Memory B cell (primary cell): ENCODE measurements around the gene GTF2H2.
"Not testable (repeated sequence)": the region's sequence is repeated elsewhere in the genome, so short reads cannot be mapped to it uniquely, and the experiment has no call there.

ENCODE experiments used
- ATAC-seq: fragments of 150-1000 bp; cut with Tn5 transposase; 2 replicates; pipeline ENCODE4 v1.10.0; 2021; ENCODE audit warnings: low read depth, mild to moderate bottlenecking, moderate library complexity
- DNase-seq, 2 donors: peaks; one replicate each; pipeline ENCODE4 v3.0.0; 2022; ENCODE audit warnings: low spot score in 2 of 2
- H3K27ac Mint-ChIP-seq: one replicate; pipeline ENCODE4 v1.8.0; 2022; ENCODE audit warnings: mild to moderate bottlenecking, moderate library complexity, mixed read lengths
- H3K27me3 Mint-ChIP-seq: one replicate; pipeline ENCODE4 v1.8.0; 2022; ENCODE audit warnings: mixed read lengths
- H3K36me3 Mint-ChIP-seq: one replicate; pipeline ENCODE4 v1.8.0; 2022; ENCODE audit warnings: mild to moderate bottlenecking, mixed read lengths
- H3K4me1 Mint-ChIP-seq: one replicate; pipeline ENCODE4 v1.8.0; 2022; ENCODE audit warnings: mixed read lengths
- H3K4me3 Mint-ChIP-seq: one replicate; pipeline ENCODE4 v1.8.0; 2022; ENCODE audit warnings: mild to moderate bottlenecking, moderate library complexity, mixed read lengths
- H3K9me3 Mint-ChIP-seq: one replicate; pipeline ENCODE4 v1.8.0; 2022; ENCODE audit warnings: mixed read lengths

GTF2H2 gene

DNA sequence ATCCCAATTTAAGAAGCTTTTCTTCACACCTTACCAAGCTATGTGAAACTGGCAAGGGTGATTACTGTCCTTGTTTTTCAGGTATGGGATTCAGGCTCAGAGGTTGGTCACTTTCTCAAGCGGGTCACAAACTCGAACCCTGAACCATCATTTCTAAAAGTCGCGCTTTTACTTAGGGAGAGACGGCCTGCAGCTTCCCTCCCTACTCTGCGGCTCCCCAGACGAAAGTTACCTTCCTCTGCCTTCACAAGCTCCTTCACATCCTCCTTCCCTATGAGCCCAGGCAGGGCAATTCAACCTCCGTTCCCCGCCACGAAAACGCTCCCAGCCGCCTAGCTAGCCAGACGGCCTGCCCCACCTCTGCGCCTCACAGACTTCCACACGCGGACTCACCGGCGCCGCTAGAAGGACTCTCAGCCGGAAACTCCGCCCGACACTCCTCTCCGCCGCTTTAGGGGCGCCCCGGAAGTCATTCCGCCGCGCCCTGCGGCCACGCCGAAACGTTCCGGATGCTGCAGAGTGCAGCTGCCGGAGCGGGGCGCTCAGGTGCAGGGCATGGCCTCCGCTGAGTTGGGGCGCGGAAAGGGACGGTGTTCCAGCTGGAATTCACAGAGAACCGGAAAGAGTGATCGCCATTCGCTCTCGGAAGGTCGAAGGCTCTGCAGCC, at the start of gene GTF2H2:
Gene GTF2H2 (minus strand): TSS at position 415 of the 667 bp plus-strand sequence. CDS start 4,913 bp downstream, outside the sequence.
- DNase-seq, H3K27ac Mint-ChIP-seq, H3K9me3 Mint-ChIP-seq, H3K27me3 Mint-ChIP-seq, H3K4me1 Mint-ChIP-seq, H3K36me3 Mint-ChIP-seq, H3K4me3 Mint-ChIP-seq: not testable (repeated sequence)
- ATAC-seq = peak; percentile 97

DNA sequence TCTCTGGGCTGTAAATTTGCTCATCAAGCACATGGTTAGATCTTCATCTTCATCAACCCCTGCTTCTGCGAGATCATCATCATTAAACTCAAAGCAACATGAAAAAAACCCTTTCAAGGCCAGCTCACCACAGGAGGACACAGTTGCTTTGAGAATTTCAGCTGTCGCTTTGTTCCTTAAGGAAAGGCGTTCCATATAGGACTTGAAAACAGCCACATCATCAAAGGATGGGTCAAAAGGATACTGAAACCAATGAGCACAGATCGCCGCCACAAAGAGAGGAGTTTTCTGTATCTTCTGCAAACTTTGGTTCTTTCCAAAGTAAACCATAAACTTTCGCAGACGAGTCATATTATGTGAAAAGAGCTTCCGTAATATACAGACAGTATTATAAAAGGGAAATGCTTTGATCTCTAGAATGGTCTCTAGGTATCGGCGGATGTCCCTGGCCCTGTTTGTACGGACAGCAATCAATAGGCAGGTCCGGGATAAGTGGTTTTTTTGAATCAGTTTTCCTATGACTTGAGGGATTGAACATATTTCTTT, 42.3 kb upstream of the GTF2H2 start:
- H3K4me3 Mint-ChIP-seq, H3K27ac Mint-ChIP-seq, H3K9me3 Mint-ChIP-seq, H3K4me1 Mint-ChIP-seq, ATAC-seq, H3K36me3 Mint-ChIP-seq, H3K27me3 Mint-ChIP-seq, DNase-seq: not testable (repeated sequence)

DNA sequence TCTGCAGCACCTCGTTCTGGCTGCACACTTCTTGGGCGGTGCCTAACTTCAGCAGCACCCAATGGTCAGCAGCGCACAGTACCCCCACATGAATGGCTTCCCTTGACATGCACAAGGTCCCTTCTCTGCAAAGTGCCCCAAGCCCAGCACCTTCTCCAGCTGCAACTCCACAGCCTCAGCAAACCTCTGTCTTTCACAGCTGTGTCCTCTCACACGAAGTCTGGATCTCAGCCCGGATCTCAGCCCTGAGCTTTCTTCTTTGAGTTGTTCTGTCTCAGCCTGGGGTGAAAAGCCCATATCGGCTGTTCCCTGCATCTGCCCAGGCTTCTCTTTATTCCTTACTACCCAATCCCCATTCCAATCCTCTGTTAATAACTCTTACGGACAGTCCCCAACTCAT, 32.5 kb upstream of the GTF2H2 start:
- not testable (repeated sequence) for DNase-seq, H3K36me3 Mint-ChIP-seq, ATAC-seq, H3K9me3 Mint-ChIP-seq, H3K27ac Mint-ChIP-seq, H3K4me1 Mint-ChIP-seq, H3K27me3 Mint-ChIP-seq, H3K4me3 Mint-ChIP-seq

GRCh38 chr5:71097930-71098203, 30.4 kb upstream of the GTF2H2 start:
- H3K4me3 Mint-ChIP-seq, ATAC-seq, H3K9me3 Mint-ChIP-seq, H3K27ac Mint-ChIP-seq, H3K36me3 Mint-ChIP-seq, H3K27me3 Mint-ChIP-seq, DNase-seq, H3K4me1 Mint-ChIP-seq: not testable (repeated sequence)

GRCh38 chr5:71097173-71097929, 29.9 kb upstream of the GTF2H2 start:
- H3K27ac Mint-ChIP-seq, H3K36me3 Mint-ChIP-seq, H3K9me3 Mint-ChIP-seq, ATAC-seq, DNase-seq, H3K27me3 Mint-ChIP-seq, H3K4me1 Mint-ChIP-seq, H3K4me3 Mint-ChIP-seq: not testable (repeated sequence)

DNA sequence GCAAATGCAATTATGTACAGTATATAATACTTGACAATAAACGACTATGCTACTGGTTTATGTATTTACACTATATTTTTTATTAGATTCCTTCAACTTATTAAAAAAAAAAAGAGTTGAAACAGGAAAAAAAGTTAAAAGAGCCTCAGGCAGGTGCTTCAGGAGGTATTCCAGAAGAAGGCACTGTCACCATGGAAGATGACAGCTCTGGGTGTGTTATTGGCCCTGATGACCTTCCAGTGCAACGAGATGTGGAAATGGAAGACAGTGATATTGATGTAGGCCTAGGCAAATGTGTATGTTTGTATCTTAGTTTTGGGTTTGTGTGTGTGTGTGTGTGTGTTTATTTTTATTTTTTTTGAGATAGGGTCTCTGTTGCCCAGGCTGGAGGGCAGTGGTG, 22.3 kb upstream of the GTF2H2 start:
- H3K4me1 Mint-ChIP-seq, ATAC-seq, H3K27ac Mint-ChIP-seq, H3K27me3 Mint-ChIP-seq, DNase-seq, H3K4me3 Mint-ChIP-seq, H3K9me3 Mint-ChIP-seq, H3K36me3 Mint-ChIP-seq: not testable (repeated sequence)

- H3K27ac Mint-ChIP-seq, H3K9me3 Mint-ChIP-seq, H3K36me3 Mint-ChIP-seq, H3K4me3 Mint-ChIP-seq, DNase-seq, H3K27me3 Mint-ChIP-seq, ATAC-seq, H3K4me1 Mint-ChIP-seq: not testable (repeated sequence)
Observed at GRCh38 chr5:71088754-71089153, 21.3 kb upstream of the GTF2H2 start.

GRCh38 chr5:71086145-71086544, 18.7 kb upstream of the GTF2H2 start:
- H3K9me3 Mint-ChIP-seq, ATAC-seq, DNase-seq, H3K27me3 Mint-ChIP-seq, H3K36me3 Mint-ChIP-seq, H3K4me1 Mint-ChIP-seq, H3K27ac Mint-ChIP-seq, H3K4me3 Mint-ChIP-seq: not testable (repeated sequence)

DNA sequence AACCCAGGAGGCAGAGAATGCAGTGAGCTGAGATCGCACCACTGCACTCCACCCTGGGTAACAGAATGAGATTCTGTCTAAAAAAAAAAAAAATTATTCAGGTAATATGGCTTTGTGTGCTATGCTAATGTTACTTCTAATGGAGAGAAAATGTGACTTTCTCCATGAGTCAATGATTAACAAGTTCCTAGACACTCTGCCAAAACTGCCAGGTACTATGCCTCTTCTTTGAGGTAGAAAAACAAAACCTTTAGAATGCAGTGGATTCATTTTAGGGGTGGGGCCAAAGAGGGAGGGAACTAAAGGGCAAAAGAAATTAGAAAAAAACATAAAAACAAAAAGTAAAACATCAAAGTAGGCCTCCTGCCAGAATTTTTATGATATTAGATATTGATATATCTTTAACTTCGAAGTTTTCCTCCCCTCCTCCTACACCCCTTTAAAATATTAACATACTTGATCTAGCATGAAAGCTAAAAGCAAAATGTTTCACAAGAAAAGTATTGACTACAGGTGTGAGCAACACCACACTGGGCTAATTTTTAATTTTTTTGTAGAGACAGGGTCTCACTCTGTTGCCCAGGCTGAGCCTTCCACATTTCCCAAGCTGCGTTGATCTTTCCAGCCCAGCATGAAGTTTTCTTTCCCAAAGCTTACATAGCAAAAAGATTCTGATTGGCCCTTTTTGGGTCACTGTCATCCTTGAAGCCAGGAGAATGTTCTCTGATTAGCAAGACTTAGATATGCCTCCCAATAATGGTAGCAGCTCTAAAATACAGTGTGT, 17.0 kb upstream of the GTF2H2 start:
- H3K27ac Mint-ChIP-seq, H3K9me3 Mint-ChIP-seq: not testable (repeated sequence)

GRCh38 chr5:71082898-71083297, 15.4 kb upstream of the GTF2H2 start:
- not testable (repeated sequence) for H3K4me1 Mint-ChIP-seq, H3K27ac Mint-ChIP-seq, ATAC-seq, DNase-seq, H3K27me3 Mint-ChIP-seq, H3K36me3 Mint-ChIP-seq, H3K4me3 Mint-ChIP-seq, H3K9me3 Mint-ChIP-seq

More for the DNA sequence above, 17.0 kb upstream of the GTF2H2 start:
- not testable (repeated sequence) for H3K27me3 Mint-ChIP-seq, ATAC-seq, H3K4me1 Mint-ChIP-seq, H3K36me3 Mint-ChIP-seq, H3K4me3 Mint-ChIP-seq, DNase-seq

GRCh38 chr5:71082340-71082739, 14.9 kb upstream of the GTF2H2 start:
- not testable (repeated sequence) for H3K36me3 Mint-ChIP-seq, H3K4me3 Mint-ChIP-seq, H3K4me1 Mint-ChIP-seq, ATAC-seq, DNase-seq, H3K27me3 Mint-ChIP-seq, H3K9me3 Mint-ChIP-seq, H3K27ac Mint-ChIP-seq

DNA sequence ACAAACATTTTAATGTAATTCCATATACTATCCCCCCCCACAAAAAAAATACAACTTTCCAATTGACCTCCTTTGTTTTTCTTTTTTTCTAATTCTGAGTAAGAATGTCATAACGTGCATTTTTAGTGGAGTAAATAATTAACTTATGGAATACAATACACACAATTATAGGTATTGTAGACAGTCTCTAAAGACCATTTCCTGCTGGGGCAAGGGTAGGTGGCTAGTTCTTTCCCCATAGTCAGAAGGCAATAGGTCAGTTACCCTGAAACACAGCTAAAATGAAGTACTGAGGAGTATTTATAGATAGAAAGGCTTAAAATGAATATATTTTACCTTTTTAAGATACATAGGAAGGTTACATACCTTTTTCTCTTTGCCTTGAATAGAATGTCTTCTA, 6.2 kb downstream of the GTF2H2 start:
- H3K27ac Mint-ChIP-seq, DNase-seq, ATAC-seq, H3K9me3 Mint-ChIP-seq, H3K4me3 Mint-ChIP-seq, H3K4me1 Mint-ChIP-seq, H3K27me3 Mint-ChIP-seq, H3K36me3 Mint-ChIP-seq: not testable (repeated sequence)

- not testable (repeated sequence) for H3K36me3 Mint-ChIP-seq, H3K27ac Mint-ChIP-seq, ATAC-seq, H3K4me3 Mint-ChIP-seq, H3K9me3 Mint-ChIP-seq, H3K27me3 Mint-ChIP-seq, H3K4me1 Mint-ChIP-seq, DNase-seq
Observed at GRCh38 chr5:71059426-71059825, 8.1 kb downstream of the GTF2H2 start.

DNA sequence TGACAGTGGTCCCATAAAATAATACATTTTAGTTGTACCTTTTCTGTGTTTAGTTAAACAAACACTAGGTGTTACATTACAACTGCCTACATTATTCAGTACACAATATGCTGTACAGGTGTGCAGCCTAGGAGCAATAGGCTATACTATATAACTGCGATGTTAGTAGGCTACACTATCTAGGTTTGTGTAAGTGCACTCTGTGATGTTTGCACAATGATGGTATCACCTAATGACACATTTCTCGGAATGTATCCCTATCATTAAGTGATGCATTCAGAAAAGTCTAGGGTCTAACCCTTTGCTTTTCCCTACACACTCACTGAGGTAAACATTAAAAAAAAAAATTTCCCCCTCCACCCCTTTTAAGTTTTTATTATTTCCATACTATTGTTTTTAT, 22.7 kb downstream of the GTF2H2 start:
- not testable (repeated sequence) for H3K9me3 Mint-ChIP-seq, H3K36me3 Mint-ChIP-seq, H3K27ac Mint-ChIP-seq, DNase-seq, H3K4me3 Mint-ChIP-seq, ATAC-seq, H3K27me3 Mint-ChIP-seq, H3K4me1 Mint-ChIP-seq
